NCI-H82 treated with DMSO at 0.1 percent for 48 hours (cell line): ENCODE data around the gene HOMER2.
"Not testable (repeated sequence)": the region's sequence is repeated elsewhere in the genome, so short reads cannot be mapped to it uniquely, and the experiment has no call there.

Source experiments
- DNase-seq: peaks from one replicate; lab custom pipeline; 2025; ENCODE audit not compliant: unreplicated experiment; lab: John Stamatoyannopoulos, UW

HOMER2 gene

GRCh38 chr15:82966671-82967071 is 14.2 kb upstream of the HOMER2 start:
- DNase-seq: no peak

- DNase-seq: no peak
Observed at GRCh38 chr15:82964890-82965289, 12.4 kb upstream of the HOMER2 start.

- DNase-seq: no peak
Observed at GRCh38 chr15:82963471-82964341, 11.2 kb upstream of the HOMER2 start.

- no peak for DNase-seq
Observed at GRCh38 chr15:82960766-82961165, 8.2 kb upstream of the HOMER2 start.

GRCh38 chr15:82959423-82959822 is 6.9 kb upstream of the HOMER2 start:
- DNase-seq: no peak

GRCh38 chr15:82958638-82959037 is 6.1 kb upstream of the HOMER2 start:
- no peak for DNase-seq

GRCh38 chr15:82951472-82952157 is 905 bp downstream of the HOMER2 start:
- DNase-seq: no peak

- no peak for DNase-seq
Observed at GRCh38 chr15:82950746-82951370, 1.7 kb downstream of the HOMER2 start.

- DNase-seq: no peak
Observed at GRCh38 chr15:82950295-82950694, 2.2 kb downstream of the HOMER2 start.

- DNase-seq: no peak
Observed at GRCh38 chr15:82946155-82946701, 6.3 kb downstream of the HOMER2 start.

- no peak for DNase-seq
Observed at GRCh38 chr15:82945326-82945725, 7.2 kb downstream of the HOMER2 start.

GRCh38 chr15:82944821-82945220 is 7.7 kb downstream of the HOMER2 start:
- DNase-seq: no peak

GRCh38 chr15:82944056-82944455 is 8.5 kb downstream of the HOMER2 start:
- DNase-seq: no peak

- DNase-seq: no peak
Observed at GRCh38 chr15:82943176-82943575, 9.3 kb downstream of the HOMER2 start.

GRCh38 chr15:82942691-82943090 is 9.8 kb downstream of the HOMER2 start:
- DNase-seq: no peak

- DNase-seq: not testable (repeated sequence)
Observed at GRCh38 chr15:82939678-82940077, 12.8 kb downstream of the HOMER2 start.

- no peak for DNase-seq
Observed at GRCh38 chr15:82937712-82938058, 14.8 kb downstream of the HOMER2 start.

GRCh38 chr15:82936966-82937711 is 15.4 kb downstream of the HOMER2 start:
- DNase-seq: no peak

GRCh38 chr15:82935382-82935781 is 17.1 kb downstream of the HOMER2 start:
- DNase-seq: no peak

GRCh38 chr15:82934100-82934880 is 18.2 kb downstream of the HOMER2 start:
- no peak for DNase-seq
